Fibroblast of villous mesenchyme (primary cell): ENCODE measurements around the gene UCHL1. TPM values are rescaled to one million over a fixed set of nuclear protein-coding genes. Genes with fewer than 3 reads are reported as not detected.

Experiments used
- DNase-seq: peaks from one replicate; pipeline ENCODE4 v3.0.0-alpha.2; 2010; ENCODE audit warnings: low read depth
- H3K4me3 ChIP-seq: 2 replicates; pipeline ENCODE4 v1.5.1; 2011; ENCODE audit warnings: low read depth, mild to moderate bottlenecking, low read length
- CTCF ChIP-seq: IDR thresholded peaks from 2 replicates; pipeline ENCODE4 v1.5.1; 2012; ENCODE audit warnings: low read depth, mild to moderate bottlenecking, low read length; ENCODE audit not compliant: insufficient read depth
- total RNA-seq: library from RNA; depleted of rRNA; stranded (reverse); fragments of >200 nt; gene quantifications from 2 replicates; pipeline ENCODE4 v1.2.3, GENCODE V29; 2012

UCHL1 gene
- total RNA-seq, 1 donor = 579 TPM

- H3K4me3 ChIP-seq = peak overlapping the region; percentile 79
- TF ChIP-seq CTCF = no peak
- DNase-seq = no peak
Observed at GRCh38 chr4:41213625-41214135, 43.0 kb upstream of the UCHL1 start.

- H3K4me3 ChIP-seq = peak within 1 kb of the TSS; percentile 79
- DNase-seq = peak; percentile 98
- TF ChIP-seq CTCF = peak; percentile 62
Observed at GRCh38 chr4:41214136-41214824, 42.4 kb upstream of the UCHL1 start, which contains the start of gene APBB2. TSS of gene APBB2 (minus strand) at chr4:41214542. CDS start at chr4:41033254, 181,288 bp downstream.

- no peak for DNase-seq
- TF ChIP-seq CTCF = no peak
- H3K4me3 ChIP-seq = peak overlapping the region; percentile 7
Observed at GRCh38 chr4:41214825-41215146, 41.9 kb upstream of the UCHL1 start.

GRCh38 chr4:41215155-41215554, 41.6 kb upstream of the UCHL1 start:
- no peak for TF ChIP-seq CTCF
- no peak for DNase-seq
- H3K4me3 ChIP-seq = no peak overlapping the region

DNA sequence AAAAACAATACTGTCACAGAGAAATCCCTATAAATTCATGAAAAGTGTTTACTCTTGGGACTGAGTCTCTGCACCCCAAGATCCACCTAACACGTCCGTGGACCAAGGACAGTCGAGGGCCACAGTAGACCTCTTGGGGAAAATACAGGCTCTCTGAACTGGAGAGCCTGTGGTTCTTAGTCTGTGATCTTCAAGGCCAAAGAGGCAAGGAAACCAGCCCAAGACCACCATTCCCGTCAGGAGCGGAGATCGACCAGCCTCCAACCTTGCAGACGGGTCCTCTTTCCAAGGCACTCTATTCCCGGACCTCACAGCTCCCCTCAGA, 40.8 kb upstream of the UCHL1 start:
- H3K4me3 ChIP-seq = peak overlapping the region; percentile 72
- TF ChIP-seq CTCF = no peak
- DNase-seq = no peak

- peak overlapping the region; percentile 72 for H3K4me3 ChIP-seq
- peak; percentile 35 for TF ChIP-seq CTCF
- peak; percentile 74 for DNase-seq
Observed at GRCh38 chr4:41216294-41217019, 40.3 kb upstream of the UCHL1 start.
